DND-41 (cell line): ENCODE results near the gene OR2V2.

ENCODE experiments used
- ATAC-seq: fragments of 200-7000 bp; cut with Tn5 transposase; 3 replicates; pipeline ENCODE4 v1.9.1; 2021; ENCODE audit warnings: low read depth; ENCODE audit not compliant: insufficient read depth
- DNase-seq: peaks from one replicate; pipeline ENCODE4 v3.0.0-alpha.2; 2020
- H2AFZ ChIP-seq: 2 replicates; pipeline ENCODE4 v1.6.0; 2012; ENCODE audit warnings: low read depth, low read length
- H3K27ac ChIP-seq: 2 replicates; pipeline ENCODE4 v1.5.1; 2012; ENCODE audit warnings: low read length, inconsistent platforms
- H3K27me3 ChIP-seq: fragments of 200-600 bp; sonication (generic); 2 replicates; pipeline ENCODE4 v1.6.0; 2012; ENCODE audit warnings: low read length, mild to moderate bottlenecking, inconsistent platforms; ENCODE audit not compliant: insufficient read depth, poor library complexity
- H3K36me3 ChIP-seq: 2 replicates; pipeline ENCODE4 v1.5.1; 2012; ENCODE audit warnings: low read length, inconsistent platforms; ENCODE audit not compliant: insufficient read depth
- H3K4me1 ChIP-seq: 2 replicates; pipeline ENCODE4 v1.5.1; 2012; ENCODE audit warnings: mild to moderate bottlenecking, low read length; ENCODE audit not compliant: insufficient read depth
- H3K4me2 ChIP-seq: 2 replicates; pipeline ENCODE4 v1.6.0; 2012; ENCODE audit warnings: mild to moderate bottlenecking, moderate library complexity, low read length, inconsistent platforms; ENCODE audit not compliant: insufficient read depth
- H3K4me3 ChIP-seq, 2 experiments: fragments of 200-600 bp in 1 of 2; shearing (Covaris generic) in 1 of 2; 2 replicates each; pipeline ENCODE4 v1.5.1; 2012 to 2016; ENCODE audit warnings: inconsistent platforms in 2 of 2, low read length in 2 of 2, mild to moderate bottlenecking in 2 of 2, low read depth in 1 of 2, moderate library complexity in 1 of 2
- H3K79me2 ChIP-seq: 2 replicates; pipeline ENCODE4 v1.6.0; 2012; ENCODE audit warnings: low read length, inconsistent platforms; ENCODE audit not compliant: insufficient read depth
- H3K9ac ChIP-seq: 2 replicates; pipeline ENCODE4 v1.6.0; 2012; ENCODE audit warnings: low read depth, mild to moderate bottlenecking, inconsistent platforms, low read length, moderate library complexity
- H3K9me3 ChIP-seq: 2 replicates; pipeline ENCODE4 v1.5.1; 2012; ENCODE audit warnings: low read length, moderate library complexity, mild to moderate bottlenecking, inconsistent platforms; ENCODE audit not compliant: insufficient read depth, severe bottlenecking
- H4K20me1 ChIP-seq: 2 replicates; pipeline ENCODE4 v1.6.0; 2012; ENCODE audit warnings: low read length; ENCODE audit not compliant: insufficient read depth
- CTCF ChIP-seq: IDR thresholded peaks from 2 replicates; pipeline ENCODE4 v1.5.1; 2012; ENCODE audit warnings: borderline replicate concordance, low read length, moderate library complexity, mild to moderate bottlenecking; ENCODE audit not compliant: poor library complexity, severe bottlenecking; ENCODE audit errors: extremely low read depth
- EZH2 ChIP-seq: IDR thresholded peaks from 3 replicates; pipeline ENCODE4 v1.6.1; 2012; ENCODE audit warnings: borderline replicate concordance, low read depth, mild to moderate bottlenecking, moderate library complexity, low read length, inconsistent platforms; ENCODE audit not compliant: severe bottlenecking

OR2V2 gene

GRCh38 chr5:181195249-181195761 lies 47.9 kb downstream of the OR2V2 start:
- Histone ChIP-seq H3K36me3 (no peaks in the 10 kb centered on the region), H3K9ac (no peak overlapping the region), H3K27ac (no peak overlapping the region), H3K79me2 (peaks cover 9% of the 10 kb centered on the region), H4K20me1 (no peaks in the 10 kb centered on the region), H3K4me2 (no peak overlapping the region), H3K9me3 (no peaks in the 10 kb centered on the region), H3K27me3 (no peaks in the 10 kb centered on the region), H2AFZ (no peak overlapping the region), H3K4me3 (no peak overlapping the region), H3K4me1 (peaks cover 27% of the 10 kb centered on the region)
- DNase-seq (no peak), ATAC-seq (no peak)
- TF ChIP-seq EZH2 = no peak
- TF ChIP-seq CTCF = no peak

GRCh38 chr5:181197326-181197951 lies 50.1 kb downstream of the OR2V2 start:
- Histone ChIP-seq H3K4me2 (no peak overlapping the region), H3K4me3 (no peak overlapping the region), H2AFZ (no peak overlapping the region), H4K20me1 (no peaks in the 10 kb centered on the region), H3K27me3 (peaks cover 3% of the 10 kb centered on the region), H3K4me1 (peaks cover 13% of the 10 kb centered on the region), H3K79me2 (peaks cover 6% of the 10 kb centered on the region), H3K9ac (no peak overlapping the region), H3K9me3 (no peaks in the 10 kb centered on the region), H3K27ac (no peak overlapping the region), H3K36me3 (no peaks in the 10 kb centered on the region)
- ATAC-seq = no peak
- TF ChIP-seq CTCF (no peak), EZH2 (no peak)
- no peak for DNase-seq

- Histone ChIP-seq H3K9ac (no peak overlapping the region), H2AFZ (no peak overlapping the region), H3K79me2 (no peaks in the 10 kb centered on the region), H4K20me1 (no peaks in the 10 kb centered on the region), H3K36me3 (no peaks in the 10 kb centered on the region), H3K9me3 (no peaks in the 10 kb centered on the region), H3K4me3 (no peak overlapping the region), H3K27ac (no peak overlapping the region), H3K4me1 (peaks cover 5% of the 10 kb centered on the region; the same call in 1 of the 2 replicates), H3K4me2 (no peak overlapping the region), H3K27me3 (peaks cover 5% of the 10 kb centered on the region)
- TF ChIP-seq EZH2 = no peak
- no peak for TF ChIP-seq CTCF
- DNase-seq (no peak), ATAC-seq (no peak)
Observed at GRCh38 chr5:181198106-181198685, 50.8 kb downstream of the OR2V2 start.
